ENCODE data around the gene DGKZ. TPM values are rescaled to one million over a fixed set of nuclear protein-coding genes. Genes with fewer than 3 reads are reported as not detected.
"Not testable (repeated sequence)": the region's sequence is repeated elsewhere in the genome, so short reads cannot be mapped to it uniquely, and the experiment has no call there.

Gene DGKZ
- total RNA-seq, 1 donor from 2014 or later: 50.6 TPM

- peak in 1 of 2 experiments; percentile 82 for DNase-seq (ENCODE audit: low spot score in 2 of 2, unreplicated experiment in 2 of 2)
- no peaks in the 10 kb centered on the region for H3K9me3 Mint-ChIP-seq
- H3K36me3 Mint-ChIP-seq: peaks cover 3% of the 10 kb centered on the region
- peak overlapping the region; percentile 25 for H3K27ac Mint-ChIP-seq
- peak overlapping the region; percentile 10 for H3K4me3 Mint-ChIP-seq
- no peaks in the 10 kb centered on the region for H3K27me3 Mint-ChIP-seq (ENCODE audit: low read depth)
- TF ChIP-seq CTCF (IDR thresholded peaks at IDR 0.05; ENCODE audit: unreplicated experiment): peak; percentile 93
- peaks cover 20% of the 10 kb centered on the region for H3K4me1 Mint-ChIP-seq
Measured at GRCh38 chr11:46367244-46367915, 20.1 kb downstream of the DGKZ start.

- peaks cover 3% of the 10 kb centered on the region for H3K36me3 Mint-ChIP-seq
- no peak for TF ChIP-seq CTCF (IDR thresholded peaks at IDR 0.05; ENCODE audit: unreplicated experiment)
- no peak for DNase-seq (ENCODE audit: low spot score in 2 of 2, unreplicated experiment in 2 of 2)
- H3K4me1 Mint-ChIP-seq: peaks cover 18% of the 10 kb centered on the region
- H3K27me3 Mint-ChIP-seq (ENCODE audit: low read depth): no peaks in the 10 kb centered on the region
- no peaks in the 10 kb centered on the region for H3K9me3 Mint-ChIP-seq
- H3K4me3 Mint-ChIP-seq: no peak overlapping the region
- H3K27ac Mint-ChIP-seq: no peak overlapping the region
Measured at GRCh38 chr11:46367916-46368267, 20.6 kb downstream of the DGKZ start.

GRCh38 chr11:46369458-46370152 is 22.3 kb downstream of the DGKZ start:
- TF ChIP-seq CTCF (IDR thresholded peaks at IDR 0.05; ENCODE audit: unreplicated experiment): peak; percentile 77
- H3K36me3 Mint-ChIP-seq: peaks cover 3% of the 10 kb centered on the region
- H3K27me3 Mint-ChIP-seq (ENCODE audit: low read depth): no peaks in the 10 kb centered on the region
- DNase-seq (ENCODE audit: low spot score in 2 of 2, unreplicated experiment in 2 of 2): peak in 1 of 2 experiments; percentile 73
- H3K27ac Mint-ChIP-seq: no peak overlapping the region
- peaks cover 15% of the 10 kb centered on the region for H3K4me1 Mint-ChIP-seq
- no peak overlapping the region for H3K4me3 Mint-ChIP-seq
- no peaks in the 10 kb centered on the region for H3K9me3 Mint-ChIP-seq

- Mint-ChIP-seq H3K4me3 (no peak overlapping the region), H3K36me3 (peaks cover 3% of the 10 kb centered on the region), H3K9me3 (no peaks in the 10 kb centered on the region), H3K4me1 (peaks cover 15% of the 10 kb centered on the region), H3K27ac (no peak overlapping the region), H3K27me3 (ENCODE audit: low read depth) (no peaks in the 10 kb centered on the region)
- TF ChIP-seq CTCF (IDR thresholded peaks at IDR 0.05; ENCODE audit: unreplicated experiment): no peak
- no peak for DNase-seq (ENCODE audit: low spot score in 2 of 2, unreplicated experiment in 2 of 2)
Measured at GRCh38 chr11:46370253-46370652, 23.0 kb downstream of the DGKZ start.

GRCh38 chr11:46371262-46371661 is 24.0 kb downstream of the DGKZ start:
- not testable (repeated sequence) for H3K27ac Mint-ChIP-seq; DNase-seq (ENCODE audit: low spot score in 2 of 2, unreplicated experiment in 2 of 2); H3K27me3 Mint-ChIP-seq (ENCODE audit: low read depth); H3K9me3 Mint-ChIP-seq; H3K4me3 Mint-ChIP-seq; H3K36me3 Mint-ChIP-seq
- H3K4me1 Mint-ChIP-seq: peaks cover 15% of the 10 kb centered on the region

- no peak overlapping the region for H3K4me3 Mint-ChIP-seq
- H3K4me1 Mint-ChIP-seq: peaks cover 12% of the 10 kb centered on the region
- H3K27me3 Mint-ChIP-seq (ENCODE audit: low read depth): no peaks in the 10 kb centered on the region
- no peaks in the 10 kb centered on the region for H3K9me3 Mint-ChIP-seq
- DNase-seq (ENCODE audit: low spot score in 2 of 2, unreplicated experiment in 2 of 2): no peak
- peaks cover 3% of the 10 kb centered on the region for H3K36me3 Mint-ChIP-seq
- no peak overlapping the region for H3K27ac Mint-ChIP-seq
- no peak for TF ChIP-seq CTCF (IDR thresholded peaks at IDR 0.05; ENCODE audit: unreplicated experiment)
Measured at GRCh38 chr11:46372086-46372485, 24.8 kb downstream of the DGKZ start.

GRCh38 chr11:46372501-46372900 is 25.2 kb downstream of the DGKZ start:
- not testable (repeated sequence) for H3K36me3 Mint-ChIP-seq; H3K4me1 Mint-ChIP-seq; H3K4me3 Mint-ChIP-seq; H3K27me3 Mint-ChIP-seq (ENCODE audit: low read depth); DNase-seq (ENCODE audit: low spot score in 2 of 2, unreplicated experiment in 2 of 2); H3K27ac Mint-ChIP-seq; H3K9me3 Mint-ChIP-seq
